ENCODE results near the gene PHLDB2.

DNA sequence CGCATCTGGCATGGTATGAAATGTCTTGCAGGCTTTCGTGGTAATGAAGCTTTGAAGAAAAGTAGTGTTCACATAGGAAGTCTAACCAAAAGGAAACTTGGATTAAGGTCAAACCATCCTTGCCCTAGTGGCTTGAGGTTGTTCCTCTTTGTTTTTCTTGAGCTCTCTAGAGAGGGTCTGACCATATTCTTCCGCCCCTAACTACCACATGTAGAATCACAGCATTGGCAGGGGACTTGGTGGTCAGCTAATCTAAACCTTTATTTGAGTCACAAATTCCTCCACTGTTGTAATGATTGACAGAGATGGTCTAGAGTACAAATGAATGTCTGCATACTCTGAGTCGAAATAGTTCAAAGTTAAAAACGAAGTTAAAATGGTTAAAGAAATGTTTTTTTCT is 39.1 kb upstream of the PHLDB2 start:
- TF ChIP-seq, protein P1, sequence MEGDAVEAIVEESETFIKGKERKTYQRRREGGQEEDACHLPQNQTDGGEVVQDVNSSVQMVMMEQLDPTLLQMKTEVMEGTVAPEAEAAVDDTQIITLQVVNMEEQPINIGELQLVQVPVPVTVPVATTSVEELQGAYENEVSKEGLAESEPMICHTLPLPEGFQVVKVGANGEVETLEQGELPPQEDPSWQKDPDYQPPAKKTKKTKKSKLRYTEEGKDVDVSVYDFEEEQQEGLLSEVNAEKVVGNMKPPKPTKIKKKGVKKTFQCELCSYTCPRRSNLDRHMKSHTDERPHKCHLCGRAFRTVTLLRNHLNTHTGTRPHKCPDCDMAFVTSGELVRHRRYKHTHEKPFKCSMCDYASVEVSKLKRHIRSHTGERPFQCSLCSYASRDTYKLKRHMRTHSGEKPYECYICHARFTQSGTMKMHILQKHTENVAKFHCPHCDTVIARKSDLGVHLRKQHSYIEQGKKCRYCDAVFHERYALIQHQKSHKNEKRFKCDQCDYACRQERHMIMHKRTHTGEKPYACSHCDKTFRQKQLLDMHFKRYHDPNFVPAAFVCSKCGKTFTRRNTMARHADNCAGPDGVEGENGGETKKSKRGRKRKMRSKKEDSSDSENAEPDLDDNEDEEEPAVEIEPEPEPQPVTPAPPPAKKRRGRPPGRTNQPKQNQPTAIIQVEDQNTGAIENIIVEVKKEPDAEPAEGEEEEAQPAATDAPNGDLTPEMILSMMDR (conservative IDR thresholded peaks at IDR 0.05 in 1 of 2, IDR thresholded peaks at IDR 0.05 in 1 of 2; ENCODE audit: low read depth in 1 of 2, low read length in 2 of 2): no peak
- no peak for TF ChIP-seq EZH2 (IDR thresholded peaks at IDR 0.05; ENCODE audit: low read length, missing control alignments)
